Measurements from ENCODE around the gene ROR2.

DNA sequence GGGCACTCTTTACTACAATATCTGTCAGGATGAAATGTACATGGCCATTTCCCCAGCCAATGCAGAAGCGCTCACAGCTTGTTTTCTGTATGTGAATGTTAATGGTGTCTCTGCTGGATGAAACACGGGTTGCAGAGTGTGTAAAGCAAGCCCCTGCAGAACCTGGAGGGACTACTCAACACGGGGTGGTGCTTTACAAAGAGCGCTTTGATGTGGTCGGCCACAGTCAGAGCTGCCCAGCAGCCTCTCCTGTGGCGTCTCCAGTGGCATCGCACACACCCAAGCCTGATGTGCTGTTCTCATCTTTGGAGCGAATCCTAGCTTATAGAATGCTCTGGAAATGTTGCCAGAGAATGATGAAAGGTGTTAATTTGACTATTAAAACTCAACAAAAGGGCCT lies 363.7 kb downstream of the ROR2 start:
- TF ChIP-seq SPI1 (IDR thresholded peaks at IDR 0.05; ENCODE audit: low read depth, low read length) (no peak), TAF1 (IDR thresholded peaks at IDR 0.05; ENCODE audit: low read depth, low read length) (no peak), POLR2AphosphoS5 (IDR thresholded peaks at IDR 0.05; ENCODE audit: low read depth, low read length) (no peak)
